Hepatocyte (in vitro differentiated cells): ENCODE measurements around the gene SPATS2.

Experiments
- EZH2 ChIP-seq: fragments of 200-600 bp; sonication (generic); IDR thresholded peaks from 2 replicates; pipeline ENCODE4 v1.6.1; 2016; ENCODE audit warnings: antibody characterized with exemption, mild to moderate bottlenecking, borderline replicate concordance
- TF ChIP-seq, protein P1 (sequence below): fragments of 200-600 bp; sonication (generic); IDR thresholded peaks from 2 replicates; pipeline ENCODE4 v1.5.1; 2016; ENCODE audit warnings: antibody characterized with exemption, mild to moderate bottlenecking; ENCODE audit not compliant: poor library complexity

DNA sequence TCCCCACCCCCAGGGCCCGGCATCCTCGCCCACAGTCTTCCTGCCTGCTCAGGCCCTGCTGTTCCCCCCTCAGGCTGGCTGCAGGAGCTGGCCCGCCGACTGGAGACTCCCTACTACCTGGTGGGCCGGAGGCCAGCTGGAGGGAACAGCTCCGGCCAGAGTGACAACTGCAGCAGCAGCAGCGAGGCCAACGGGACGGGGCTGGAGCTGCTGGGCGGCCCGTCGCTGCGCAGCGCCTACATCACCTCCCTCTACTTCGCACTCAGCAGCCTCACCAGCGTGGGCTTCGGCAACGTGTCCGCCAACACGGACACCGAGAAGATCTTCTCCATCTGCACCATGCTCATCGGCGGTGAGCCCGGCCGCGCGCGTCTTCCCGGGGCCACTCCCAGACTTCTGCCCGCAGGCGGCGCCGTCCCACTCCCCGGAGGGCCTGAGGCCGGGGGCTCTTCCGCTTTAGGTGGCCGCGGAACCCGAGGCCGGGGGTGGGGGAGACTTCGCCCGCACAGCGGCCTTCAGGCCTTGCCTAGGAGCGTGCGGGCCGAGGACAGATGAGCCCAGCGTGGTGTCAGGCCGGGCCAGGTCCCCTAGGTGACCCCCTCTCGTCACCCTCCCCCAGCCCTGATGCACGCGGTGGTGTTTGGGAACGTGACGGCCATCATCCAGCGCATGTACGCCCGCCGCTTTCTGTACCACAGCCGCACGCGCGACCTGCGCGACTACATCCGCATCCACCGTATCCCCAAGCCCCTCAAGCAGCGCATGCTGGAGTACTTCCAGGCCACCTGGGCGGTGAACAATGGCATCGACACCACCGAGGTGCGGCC, 181.8 kb downstream of the SPATS2 start:
- no peak for TF ChIP-seq EZH2
- TF ChIP-seq, protein P1, sequence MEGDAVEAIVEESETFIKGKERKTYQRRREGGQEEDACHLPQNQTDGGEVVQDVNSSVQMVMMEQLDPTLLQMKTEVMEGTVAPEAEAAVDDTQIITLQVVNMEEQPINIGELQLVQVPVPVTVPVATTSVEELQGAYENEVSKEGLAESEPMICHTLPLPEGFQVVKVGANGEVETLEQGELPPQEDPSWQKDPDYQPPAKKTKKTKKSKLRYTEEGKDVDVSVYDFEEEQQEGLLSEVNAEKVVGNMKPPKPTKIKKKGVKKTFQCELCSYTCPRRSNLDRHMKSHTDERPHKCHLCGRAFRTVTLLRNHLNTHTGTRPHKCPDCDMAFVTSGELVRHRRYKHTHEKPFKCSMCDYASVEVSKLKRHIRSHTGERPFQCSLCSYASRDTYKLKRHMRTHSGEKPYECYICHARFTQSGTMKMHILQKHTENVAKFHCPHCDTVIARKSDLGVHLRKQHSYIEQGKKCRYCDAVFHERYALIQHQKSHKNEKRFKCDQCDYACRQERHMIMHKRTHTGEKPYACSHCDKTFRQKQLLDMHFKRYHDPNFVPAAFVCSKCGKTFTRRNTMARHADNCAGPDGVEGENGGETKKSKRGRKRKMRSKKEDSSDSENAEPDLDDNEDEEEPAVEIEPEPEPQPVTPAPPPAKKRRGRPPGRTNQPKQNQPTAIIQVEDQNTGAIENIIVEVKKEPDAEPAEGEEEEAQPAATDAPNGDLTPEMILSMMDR, result peak; percentile 27
